Measurements from ENCODE around the gene EXOC6B.

DNA sequence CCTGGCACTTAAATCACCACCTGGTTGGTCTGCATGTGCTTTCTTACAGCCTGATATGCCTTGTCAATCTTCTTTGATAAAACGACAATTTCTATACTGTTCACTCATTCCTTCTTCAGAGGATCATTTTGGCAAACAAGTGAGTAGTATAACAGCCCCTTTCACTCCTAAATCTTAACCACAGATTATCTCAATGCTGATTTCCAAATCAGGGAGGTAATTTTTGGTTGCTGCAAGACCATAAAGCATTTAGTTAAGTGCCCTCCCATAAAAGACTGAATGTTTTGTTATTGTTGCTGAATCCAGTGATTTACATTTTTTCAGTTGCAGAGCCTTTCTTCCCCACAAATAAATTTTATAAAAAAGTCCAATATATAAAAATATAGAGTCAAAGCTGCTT is 549.0 kb downstream of the EXOC6B start:
- TF ChIP-seq, protein P1, sequence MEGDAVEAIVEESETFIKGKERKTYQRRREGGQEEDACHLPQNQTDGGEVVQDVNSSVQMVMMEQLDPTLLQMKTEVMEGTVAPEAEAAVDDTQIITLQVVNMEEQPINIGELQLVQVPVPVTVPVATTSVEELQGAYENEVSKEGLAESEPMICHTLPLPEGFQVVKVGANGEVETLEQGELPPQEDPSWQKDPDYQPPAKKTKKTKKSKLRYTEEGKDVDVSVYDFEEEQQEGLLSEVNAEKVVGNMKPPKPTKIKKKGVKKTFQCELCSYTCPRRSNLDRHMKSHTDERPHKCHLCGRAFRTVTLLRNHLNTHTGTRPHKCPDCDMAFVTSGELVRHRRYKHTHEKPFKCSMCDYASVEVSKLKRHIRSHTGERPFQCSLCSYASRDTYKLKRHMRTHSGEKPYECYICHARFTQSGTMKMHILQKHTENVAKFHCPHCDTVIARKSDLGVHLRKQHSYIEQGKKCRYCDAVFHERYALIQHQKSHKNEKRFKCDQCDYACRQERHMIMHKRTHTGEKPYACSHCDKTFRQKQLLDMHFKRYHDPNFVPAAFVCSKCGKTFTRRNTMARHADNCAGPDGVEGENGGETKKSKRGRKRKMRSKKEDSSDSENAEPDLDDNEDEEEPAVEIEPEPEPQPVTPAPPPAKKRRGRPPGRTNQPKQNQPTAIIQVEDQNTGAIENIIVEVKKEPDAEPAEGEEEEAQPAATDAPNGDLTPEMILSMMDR (IDR thresholded peaks at IDR 0.05; ENCODE audit: low read length), result no peak
- TF ChIP-seq EZH2 (optimal IDR thresholded peaks at IDR 0.05; ENCODE audit: low read depth, low read length), result no peak

Data from MM.1S (cell line).